NB4 (cell line): ENCODE measurements around the gene VILL.

Source experiments
- CTCF ChIP-seq: IDR thresholded peaks from one replicate; pipeline ENCODE4 v1.5.1; 2012; ENCODE audit warnings: low read depth, low read length
- POLR2A ChIP-seq: IDR thresholded peaks from 2 replicates; pipeline ENCODE4 v1.6.1; 2011; ENCODE audit warnings: mild to moderate bottlenecking; ENCODE audit not compliant: insufficient read length; ENCODE audit errors: extremely low read depth

- TF ChIP-seq CTCF (no peak), POLR2A (no peak)
Measured at GRCh38 chr3:37999836-38000235, 9.2 kb downstream of the VILL start.
